NCI-H1417 treated with DMSO at 0.1 percent for 48 hours (cell line): ENCODE measurements around the gene SPAG7.

ENCODE experiments used
- DNase-seq: peaks from one replicate; lab custom pipeline; 2025; lab: John Stamatoyannopoulos, UW

The SPAG7 gene, protein sequence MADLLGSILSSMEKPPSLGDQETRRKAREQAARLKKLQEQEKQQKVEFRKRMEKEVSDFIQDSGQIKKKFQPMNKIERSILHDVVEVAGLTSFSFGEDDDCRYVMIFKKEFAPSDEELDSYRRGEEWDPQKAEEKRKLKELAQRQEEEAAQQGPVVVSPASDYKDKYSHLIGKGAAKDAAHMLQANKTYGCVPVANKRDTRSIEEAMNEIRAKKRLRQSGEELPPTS

DNA sequence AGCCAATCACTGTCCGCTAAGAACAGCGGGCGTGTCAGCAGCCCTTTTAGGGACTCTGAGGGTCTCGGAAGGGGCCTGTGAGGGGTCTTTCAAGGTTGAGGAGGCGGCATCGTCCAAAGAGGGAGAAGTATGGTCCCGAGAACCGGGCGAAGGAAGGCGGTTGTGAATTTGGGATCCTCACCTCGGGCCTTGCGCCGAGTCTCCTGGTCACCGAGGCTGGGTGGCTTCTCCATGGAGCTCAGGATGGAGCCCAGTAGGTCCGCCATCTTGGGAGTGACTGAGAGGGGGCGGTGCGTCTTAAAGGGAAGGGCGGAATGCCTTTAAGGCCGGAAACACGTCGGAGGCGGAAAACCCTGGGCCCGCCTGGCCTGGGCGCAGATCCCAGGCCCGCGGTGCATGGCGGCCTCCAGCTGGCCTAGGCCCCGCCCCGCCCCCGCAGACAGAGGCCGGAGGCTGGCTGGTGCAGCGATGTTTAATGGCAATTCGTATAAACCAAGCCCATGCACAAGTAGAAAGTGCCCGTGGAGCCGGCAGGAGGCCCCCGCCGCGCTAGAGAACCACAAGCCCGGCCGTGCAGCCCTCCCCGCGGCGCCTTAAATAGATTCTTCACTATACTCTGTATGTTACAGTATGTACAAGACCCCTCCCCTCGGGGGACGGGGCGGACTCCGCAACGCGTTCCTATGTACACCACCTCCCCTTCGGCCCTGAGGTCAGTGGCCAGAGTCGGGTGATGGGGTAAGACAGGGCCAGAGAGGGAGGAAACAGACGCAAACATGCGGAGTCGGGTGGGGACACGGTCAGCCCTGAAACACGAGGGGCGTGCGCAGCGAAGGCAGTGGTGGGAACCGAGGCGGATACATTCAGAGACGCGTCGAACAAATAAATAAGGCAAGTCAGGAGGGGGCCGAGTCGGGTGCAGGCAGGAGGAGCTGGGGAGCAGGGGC, at the start of gene SPAG7:
SPAG7 (minus strand) TSS at position 279 of the 947 bp plus-strand sequence; CDS start at position 266, 13 bp downstream.
- DNase-seq = peak; percentile 65

GRCh38 chr17:5014357-5014756, 46.7 kb upstream of the SPAG7 start:
- no peak for DNase-seq

DNA sequence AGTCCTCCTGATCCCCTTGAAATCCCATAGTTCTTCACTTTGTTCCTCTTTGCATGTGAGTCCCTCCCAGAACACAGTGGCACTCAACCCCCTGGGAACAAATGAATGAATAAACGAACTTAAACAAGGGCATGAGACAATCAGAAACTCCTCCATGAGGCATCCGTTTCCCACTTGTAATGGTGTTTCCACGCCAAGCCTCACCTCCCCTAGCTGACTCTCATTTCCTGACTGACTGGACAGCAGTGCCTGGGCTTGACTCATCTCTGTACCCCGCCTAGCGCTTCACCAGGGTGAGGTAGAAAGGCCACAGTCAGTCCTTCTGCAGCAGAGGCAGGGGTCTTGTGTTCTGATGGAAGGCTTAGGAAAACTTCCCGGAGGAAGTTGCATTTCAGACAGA, 44.3 kb upstream of the SPAG7 start:
- DNase-seq = no peak

DNA sequence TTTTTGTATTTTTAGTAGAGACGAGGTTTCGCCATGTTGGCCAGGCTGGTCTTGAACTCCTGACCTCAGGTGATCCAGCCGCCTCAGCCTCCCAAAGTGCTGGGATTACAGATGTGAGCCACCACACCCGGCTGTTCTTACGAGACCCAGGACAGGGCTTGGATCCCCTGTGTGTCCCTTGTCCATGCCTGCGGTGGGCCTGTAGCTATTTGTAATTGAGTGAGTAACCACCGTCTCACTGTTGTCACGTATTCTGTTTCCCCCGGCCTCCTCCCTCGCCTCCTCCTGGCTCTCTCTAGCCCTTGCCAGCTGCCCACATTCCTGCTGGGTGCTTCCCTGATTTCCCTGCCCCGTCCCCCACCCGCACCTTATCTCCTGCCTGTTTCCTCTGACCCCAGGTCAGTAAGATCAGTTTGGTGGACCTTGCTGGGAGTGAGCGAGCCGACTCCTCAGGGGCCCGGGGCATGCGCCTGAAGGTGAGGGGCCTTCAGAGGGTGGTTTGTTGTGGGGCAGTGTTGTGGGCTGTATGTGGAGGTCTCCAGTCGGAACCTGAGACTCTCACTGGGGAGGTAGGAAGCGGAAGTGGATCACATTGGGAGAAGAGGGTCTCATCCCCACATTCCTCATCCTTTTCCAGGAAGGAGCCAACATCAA, 35.7 kb upstream of the SPAG7 start:
- DNase-seq = no peak

GRCh38 chr17:5002121-5002788, 34.6 kb upstream of the SPAG7 start:
- DNase-seq = no peak

DNA sequence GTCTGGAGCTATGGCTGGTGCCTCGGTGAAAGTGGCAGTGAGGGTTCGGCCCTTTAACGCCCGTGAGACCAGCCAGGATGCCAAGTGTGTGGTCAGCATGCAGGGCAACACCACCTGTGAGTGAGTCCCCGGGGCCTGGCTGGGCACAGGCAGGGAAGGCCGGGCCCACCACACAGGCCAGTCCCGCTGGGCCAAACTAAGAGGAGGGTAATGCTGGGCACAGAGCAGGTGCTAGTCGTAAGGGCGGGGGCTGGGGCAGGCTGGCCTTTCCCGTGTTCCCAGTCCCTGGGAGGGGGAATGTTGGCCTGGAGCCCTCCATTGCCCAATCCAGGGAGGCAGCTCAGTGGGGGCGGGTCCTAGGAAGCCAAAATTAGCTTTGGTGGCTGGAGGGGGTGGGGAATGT, 32.6 kb upstream of the SPAG7 start:
- DNase-seq = no peak

DNA sequence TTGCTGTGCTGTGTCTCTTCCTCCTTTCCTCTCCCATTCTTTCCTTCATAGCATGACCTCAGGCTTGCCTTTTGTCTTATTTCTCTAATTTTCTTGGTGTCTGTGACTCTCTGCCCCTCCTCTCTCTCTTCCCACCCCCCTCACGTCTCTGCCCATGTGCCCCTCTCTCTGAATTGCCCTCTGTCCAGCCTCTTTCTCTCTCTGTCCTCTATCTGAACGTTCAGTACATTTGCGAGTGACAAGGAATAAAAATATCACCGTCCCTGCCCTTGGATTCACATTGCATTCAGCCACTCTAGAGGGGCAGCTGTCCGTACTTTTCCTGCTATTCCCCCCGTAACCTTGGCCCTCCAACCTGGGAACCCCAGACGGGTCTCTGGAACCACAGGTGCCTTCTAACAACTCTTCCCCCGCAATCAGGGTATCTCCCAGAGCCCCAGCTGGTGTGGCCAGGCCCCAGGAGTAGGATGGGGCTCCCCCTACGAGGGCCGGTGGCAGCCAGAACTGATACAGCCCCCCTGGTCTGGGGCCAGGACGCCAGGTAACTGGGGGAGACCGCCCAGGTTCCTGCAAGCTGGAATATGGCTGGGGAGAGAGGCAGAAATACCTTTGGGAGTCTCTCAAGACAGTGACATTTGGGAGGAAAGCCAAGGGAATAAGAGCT, 31.9 kb upstream of the SPAG7 start:
- no peak for DNase-seq

- no peak for DNase-seq
Measured at GRCh38 chr17:4998732-4999429, 31.3 kb upstream of the SPAG7 start.

DNA sequence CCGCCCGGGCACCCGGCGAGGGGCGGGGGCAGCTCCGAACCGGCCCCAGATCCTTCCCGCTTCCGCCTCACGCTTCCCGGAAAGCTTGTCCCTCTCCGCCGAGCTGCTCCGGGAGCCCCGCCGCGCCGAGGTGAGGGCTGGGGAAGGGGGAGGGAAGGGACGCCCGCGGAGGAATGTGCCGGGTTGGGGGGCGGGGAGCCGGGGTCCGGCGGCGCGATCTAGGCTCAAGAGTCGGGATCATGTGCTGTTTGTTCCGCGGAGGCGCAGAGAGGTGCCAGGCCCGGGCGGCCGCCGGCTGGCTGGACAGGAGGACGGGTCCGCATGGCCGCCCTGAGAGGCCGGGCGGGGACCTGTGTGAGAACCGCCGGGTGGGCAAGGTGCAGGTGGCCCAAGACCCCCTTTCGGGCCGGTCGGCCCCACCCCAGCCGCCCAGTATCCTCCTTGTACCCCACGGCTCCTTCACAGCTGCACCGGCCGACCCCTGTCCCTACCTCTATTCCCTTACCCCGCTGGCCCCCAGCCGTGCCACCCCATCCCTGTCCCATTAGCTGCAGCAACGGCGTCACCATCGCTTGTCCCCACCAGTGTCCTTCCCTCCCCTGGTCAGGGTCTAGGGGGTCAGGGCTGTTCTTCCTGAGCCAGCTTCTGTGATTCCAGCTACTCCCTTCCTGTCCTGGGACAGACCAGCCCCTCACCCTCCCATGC, 30.6 kb upstream of the SPAG7 start:
- no peak for DNase-seq

GRCh38 chr17:4997302-4998026, 29.8 kb upstream of the SPAG7 start, which contains the start of the genes INCA1 and KIF1C:
INCA1 (minus strand) TSS chr17:4997522; CDS start chr17:4994437, 3,085 bp downstream.
KIF1C (plus strand) TSS chr17:4997950; CDS start chr17:5000247, 2,297 bp downstream.
- DNase-seq = no peak

GRCh38 chr17:4994081-4994595, 26.5 kb upstream of the SPAG7 start:
- DNase-seq = no peak

DNA sequence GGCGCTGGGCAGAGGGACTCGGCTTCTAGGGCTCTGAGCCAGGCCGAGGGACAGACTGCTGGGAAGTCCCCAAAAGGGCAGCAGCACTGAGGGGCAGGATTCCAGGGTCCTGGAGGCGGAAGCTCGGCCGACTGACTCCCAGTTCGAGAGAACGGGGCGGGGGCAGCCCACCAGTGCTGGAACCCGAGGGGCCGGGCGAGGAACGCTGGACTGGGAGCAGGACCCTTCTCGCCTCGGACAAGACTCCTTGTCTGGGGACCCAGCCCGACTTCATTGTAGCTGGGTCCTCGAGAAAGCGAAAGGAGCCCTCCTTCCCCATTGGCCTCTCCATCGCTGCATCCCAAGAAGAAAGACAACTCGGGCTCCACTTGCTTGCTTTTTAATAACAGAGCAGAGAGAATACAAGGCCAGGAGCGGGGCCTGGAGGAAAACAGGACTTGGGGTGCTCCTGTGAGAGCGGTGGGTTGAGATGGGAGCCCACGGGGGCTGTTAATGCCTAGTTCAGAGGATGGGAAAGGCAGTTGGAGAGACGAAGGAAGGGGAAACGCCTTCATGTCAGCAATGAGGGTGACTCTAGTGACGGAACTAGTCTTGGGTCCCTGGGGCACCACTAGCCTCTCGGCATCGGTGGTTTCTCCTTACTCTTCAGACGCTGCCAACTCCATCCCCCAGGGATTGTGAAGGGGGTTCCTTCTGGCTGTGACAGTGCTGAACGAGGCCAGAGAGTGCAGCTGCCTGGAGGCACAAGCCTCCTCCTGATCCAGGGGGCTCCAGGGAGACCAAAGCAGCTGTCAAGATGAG, 20.4 kb upstream of the SPAG7 start:
- no peak for DNase-seq

DNA sequence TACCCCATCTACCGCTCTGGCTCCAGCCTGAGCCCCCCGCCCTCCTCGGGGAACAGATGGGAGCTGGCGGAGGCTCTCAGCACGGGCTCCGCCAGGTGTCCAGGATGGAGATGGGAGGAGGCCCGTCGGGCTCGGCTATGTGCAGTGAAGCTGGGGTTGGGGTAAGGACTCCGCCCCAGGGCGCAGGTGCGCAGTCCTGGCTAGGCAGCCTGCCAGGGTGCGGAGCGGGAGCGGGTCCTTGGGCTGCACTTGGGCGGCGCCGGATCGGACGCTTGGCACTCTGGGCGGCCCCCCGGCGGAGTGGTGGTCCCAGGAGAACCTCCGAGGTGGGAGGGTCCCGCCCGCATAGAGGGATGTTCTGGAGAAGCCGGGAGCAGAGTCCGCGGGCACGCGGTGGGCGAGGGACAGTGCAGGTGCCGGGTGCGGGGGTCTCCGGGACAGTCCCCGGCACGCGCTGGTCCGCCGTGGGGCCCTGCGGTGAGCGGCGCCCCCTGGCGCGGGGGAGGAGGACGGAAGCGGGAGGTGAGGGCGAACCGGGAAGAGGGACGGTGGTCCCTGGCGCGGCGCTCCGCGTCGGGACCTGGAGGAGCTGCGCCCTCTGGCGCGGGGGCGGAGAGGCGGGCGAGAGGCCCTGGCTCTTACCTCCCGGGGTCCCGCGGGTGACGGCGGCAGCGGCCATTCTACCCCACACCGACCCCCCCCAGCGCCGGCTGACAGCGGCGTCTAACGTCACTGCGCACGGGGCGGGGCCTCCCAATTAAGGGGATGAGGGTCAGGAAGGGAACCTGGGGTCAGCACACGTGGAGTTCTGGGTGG, 19.5 kb upstream of the SPAG7 start, which contains the start of gene CAMTA2:
CAMTA2 (minus strand) TSS at position 725 of the 816 bp plus-strand sequence. CDS start 1,453 bp downstream, outside the sequence.
- no peak for DNase-seq

GRCh38 chr17:4986403-4986802, 18.8 kb upstream of the SPAG7 start:
- no peak for DNase-seq

DNA sequence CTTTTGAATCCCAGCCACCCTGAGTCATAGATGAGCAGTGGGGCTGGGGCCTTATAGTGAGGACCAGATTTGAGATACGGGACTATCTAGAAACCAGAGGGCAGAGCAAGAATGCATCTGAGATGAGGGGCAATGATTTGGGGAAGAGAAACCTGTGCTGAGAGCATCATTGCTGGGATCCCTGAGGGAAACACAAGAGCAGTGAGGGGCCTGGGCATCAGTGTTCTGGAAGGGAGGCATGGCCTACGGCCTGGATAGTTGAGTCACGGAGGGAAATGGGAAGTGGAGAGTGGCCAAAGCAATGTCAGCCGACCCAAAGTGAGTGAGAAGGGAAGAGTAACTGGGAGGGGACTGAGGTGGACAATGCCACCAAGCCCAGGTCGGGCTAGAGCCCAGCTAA, 14.7 kb upstream of the SPAG7 start:
- DNase-seq = no peak

DNA sequence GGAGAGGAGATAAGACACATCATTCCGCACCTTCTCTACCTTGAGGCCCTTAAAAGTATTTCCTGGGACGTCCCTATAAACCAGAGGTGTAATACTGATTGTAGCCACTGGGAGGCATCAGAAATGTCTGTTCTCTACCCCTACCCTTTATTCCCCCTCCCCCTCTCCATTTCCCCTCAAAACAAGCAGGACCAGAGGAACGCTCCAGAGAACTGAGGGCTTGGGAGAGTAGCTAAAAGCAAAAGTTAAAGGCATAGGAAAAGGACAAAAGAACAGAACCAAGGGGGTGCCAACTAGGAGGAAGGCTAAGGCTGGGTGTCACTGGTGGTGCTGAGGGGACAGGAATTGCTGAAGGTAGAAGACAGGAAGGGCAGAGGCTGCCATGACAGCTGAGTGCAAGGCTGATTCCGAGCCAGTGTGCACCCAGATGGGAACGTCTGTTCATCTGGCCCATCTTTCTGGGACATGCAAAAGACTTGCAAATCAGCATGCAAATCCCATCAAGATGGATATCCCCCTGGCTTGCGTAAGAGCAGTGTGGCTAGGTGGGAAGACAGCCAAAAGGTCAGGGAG, 13.1 kb upstream of the SPAG7 start:
- no peak for DNase-seq

DNA sequence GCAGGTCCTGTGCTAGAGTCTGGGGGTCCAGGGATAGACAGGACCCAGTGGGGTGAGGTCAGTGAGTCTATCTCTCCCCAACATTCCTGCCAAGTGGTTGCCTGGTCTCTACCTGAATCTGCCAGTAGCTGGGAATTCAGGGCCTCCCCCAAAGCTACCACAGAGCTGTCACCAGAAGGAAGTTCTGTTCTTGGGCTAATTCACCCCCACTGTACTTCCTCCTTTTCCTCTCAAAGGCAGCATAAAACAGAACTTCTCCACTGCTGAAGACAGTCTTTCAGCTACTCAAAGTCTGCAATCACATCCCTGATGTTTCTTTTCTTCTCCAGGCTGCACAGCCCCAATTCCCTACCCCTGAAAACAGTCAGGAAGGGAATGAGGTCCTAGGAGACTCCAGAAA, 11.1 kb upstream of the SPAG7 start:
- DNase-seq = no peak
